ENCODE measurements around the gene RAB36. TPM values are rescaled to one million over a fixed set of nuclear protein-coding genes. Genes with fewer than 3 reads are reported as not detected.

The RAB36 gene
- total RNA-seq, 1 donor from 2014 or later, result 0.26 TPM

DNA sequence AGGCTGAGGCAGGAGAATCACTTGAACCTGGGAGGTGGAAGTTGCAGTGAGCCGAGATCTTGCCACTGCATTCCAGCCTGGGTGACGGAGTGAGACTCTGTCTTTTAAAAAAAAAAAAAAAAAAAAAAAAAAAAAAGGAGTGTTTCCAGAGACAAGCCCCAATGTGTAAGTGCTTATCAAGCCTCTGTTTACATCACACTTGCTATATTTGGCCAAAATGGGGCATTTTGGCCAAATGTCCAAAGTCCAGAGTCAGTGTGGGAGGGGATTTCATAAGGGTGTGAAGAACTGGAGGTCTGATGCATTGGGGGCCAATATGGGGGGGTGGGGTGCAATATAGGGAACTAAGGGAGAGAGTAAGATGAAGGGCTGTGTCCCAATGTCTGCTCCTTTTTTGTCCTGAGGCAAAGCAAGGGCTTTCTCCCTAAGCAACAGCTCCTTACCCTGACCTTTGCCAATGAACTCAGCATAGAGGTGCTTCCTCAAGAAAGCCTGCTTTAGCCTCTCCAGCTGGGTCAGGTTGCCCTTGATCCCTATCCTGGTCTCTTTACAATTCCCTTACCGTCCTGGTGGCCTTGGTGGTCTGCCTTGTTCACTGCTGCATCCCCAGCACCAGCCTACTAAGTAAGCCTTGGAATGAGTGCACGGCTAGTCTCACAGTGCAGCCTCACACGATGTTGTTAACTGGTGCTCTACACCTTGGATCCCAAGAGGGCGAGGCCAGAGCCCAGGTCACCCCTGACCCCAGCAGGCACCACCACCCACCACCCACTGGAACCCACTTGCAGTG is 21.0 kb downstream of the RAB36 start:
- Histone ChIP-seq H3K27me3 (ENCODE audit: control insufficient read depth, insufficient read depth, low read length) (no peaks in the 10 kb centered on the region), H3K4me3 (ENCODE audit: low read depth, low read length) (no peak overlapping the region), H3K36me3 (ENCODE audit: control insufficient read depth, insufficient read depth, low read length) (no peaks in the 10 kb centered on the region)
- FAIRE-seq, result no peak
- DNase-seq (ENCODE audit: low read depth), result no peak
- TF ChIP-seq, protein P1, sequence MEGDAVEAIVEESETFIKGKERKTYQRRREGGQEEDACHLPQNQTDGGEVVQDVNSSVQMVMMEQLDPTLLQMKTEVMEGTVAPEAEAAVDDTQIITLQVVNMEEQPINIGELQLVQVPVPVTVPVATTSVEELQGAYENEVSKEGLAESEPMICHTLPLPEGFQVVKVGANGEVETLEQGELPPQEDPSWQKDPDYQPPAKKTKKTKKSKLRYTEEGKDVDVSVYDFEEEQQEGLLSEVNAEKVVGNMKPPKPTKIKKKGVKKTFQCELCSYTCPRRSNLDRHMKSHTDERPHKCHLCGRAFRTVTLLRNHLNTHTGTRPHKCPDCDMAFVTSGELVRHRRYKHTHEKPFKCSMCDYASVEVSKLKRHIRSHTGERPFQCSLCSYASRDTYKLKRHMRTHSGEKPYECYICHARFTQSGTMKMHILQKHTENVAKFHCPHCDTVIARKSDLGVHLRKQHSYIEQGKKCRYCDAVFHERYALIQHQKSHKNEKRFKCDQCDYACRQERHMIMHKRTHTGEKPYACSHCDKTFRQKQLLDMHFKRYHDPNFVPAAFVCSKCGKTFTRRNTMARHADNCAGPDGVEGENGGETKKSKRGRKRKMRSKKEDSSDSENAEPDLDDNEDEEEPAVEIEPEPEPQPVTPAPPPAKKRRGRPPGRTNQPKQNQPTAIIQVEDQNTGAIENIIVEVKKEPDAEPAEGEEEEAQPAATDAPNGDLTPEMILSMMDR (IDR thresholded peaks at IDR 0.05; ENCODE audit: insufficient read depth, low read length, severe bottlenecking), result no peak

DNA sequence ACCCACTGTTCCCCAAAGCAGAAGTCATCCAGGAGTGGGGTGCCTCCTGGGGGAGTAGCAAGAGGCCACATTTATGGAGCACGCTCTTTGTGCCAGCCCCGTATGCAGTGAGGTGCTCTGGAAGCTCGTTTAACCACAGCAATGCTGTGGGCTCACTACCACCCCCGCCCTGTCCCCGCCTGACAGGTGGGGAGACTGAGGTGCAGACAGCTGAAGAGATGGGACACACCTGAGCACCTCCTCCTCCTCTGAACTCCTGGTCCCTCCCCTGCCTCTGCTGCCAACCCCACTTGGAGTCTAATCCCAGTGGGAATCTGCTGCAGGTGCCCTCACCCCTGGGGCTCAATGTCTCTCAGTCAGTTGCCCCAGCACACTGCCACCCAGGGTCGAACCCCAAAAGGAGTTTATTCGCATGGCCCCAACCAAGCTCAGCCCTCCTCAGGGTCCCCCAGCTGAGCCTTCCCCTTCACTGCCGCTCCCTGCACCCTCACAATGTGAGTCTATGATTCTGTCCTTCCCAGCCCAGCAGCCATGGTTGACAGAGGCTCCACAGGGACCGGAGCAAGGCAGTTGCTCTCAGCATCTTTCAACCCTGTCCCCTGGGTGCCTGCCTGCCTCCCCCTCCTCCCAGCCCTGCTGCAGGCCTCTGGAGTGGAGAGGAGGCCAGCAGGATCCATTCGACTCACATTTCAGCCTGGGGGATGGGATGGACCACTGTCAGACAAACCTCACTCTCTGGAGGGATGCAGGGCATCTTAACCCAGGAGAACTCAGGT is 21.8 kb downstream of the RAB36 start:
- H3K36me3 ChIP-seq (ENCODE audit: control insufficient read depth, insufficient read depth, low read length), result no peaks in the 10 kb centered on the region
- no peak for DNase-seq (ENCODE audit: low read depth)
- H3K4me3 ChIP-seq (ENCODE audit: low read depth, low read length), result no peak overlapping the region
- TF ChIP-seq, protein P1 (IDR thresholded peaks at IDR 0.05; ENCODE audit: insufficient read depth, low read length, severe bottlenecking), result no peak
- no peaks in the 10 kb centered on the region for H3K27me3 ChIP-seq (ENCODE audit: control insufficient read depth, insufficient read depth, low read length)
- no peak for FAIRE-seq

DNA sequence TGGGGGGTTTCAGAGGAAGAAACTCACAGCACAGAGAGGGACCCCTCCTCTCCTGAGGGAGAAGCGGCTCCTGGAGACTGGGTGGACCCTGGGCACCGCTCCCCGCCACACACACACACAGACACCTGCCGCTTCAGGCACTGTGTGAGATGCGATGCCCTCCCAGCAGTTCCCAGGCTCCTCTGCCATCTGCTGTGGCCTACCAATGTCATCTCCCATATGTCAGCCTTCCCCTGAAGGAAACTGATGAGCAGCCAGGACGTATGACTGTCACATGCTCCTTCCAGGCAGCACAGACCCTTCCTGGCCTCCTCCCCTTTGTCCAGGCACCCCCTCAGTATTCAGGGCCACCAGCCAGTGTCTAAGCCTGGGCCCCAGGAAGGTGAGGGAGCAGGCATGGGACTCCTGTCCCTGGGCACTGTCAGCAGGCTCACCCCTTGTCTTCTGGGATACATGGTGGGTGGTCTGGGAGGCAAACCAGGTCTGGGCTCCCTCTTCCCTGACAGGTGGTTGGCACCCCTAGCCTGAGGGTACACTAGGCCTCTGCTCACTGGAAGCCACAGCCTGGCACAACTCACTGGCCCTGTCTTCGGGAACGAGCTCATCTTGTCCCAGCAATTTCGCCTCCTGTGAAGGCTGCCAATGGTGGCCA is 23.2 kb downstream of the RAB36 start:
- DNase-seq (ENCODE audit: low read depth) (no peak), FAIRE-seq (no peak)
- TF ChIP-seq, protein P1 (IDR thresholded peaks at IDR 0.05; ENCODE audit: insufficient read depth, low read length, severe bottlenecking), result no peak
- Histone ChIP-seq H3K27me3 (ENCODE audit: control insufficient read depth, insufficient read depth, low read length) (no peaks in the 10 kb centered on the region), H3K36me3 (ENCODE audit: control insufficient read depth, insufficient read depth, low read length) (no peaks in the 10 kb centered on the region), H3K4me3 (ENCODE audit: low read depth, low read length) (no peak overlapping the region)

DNA sequence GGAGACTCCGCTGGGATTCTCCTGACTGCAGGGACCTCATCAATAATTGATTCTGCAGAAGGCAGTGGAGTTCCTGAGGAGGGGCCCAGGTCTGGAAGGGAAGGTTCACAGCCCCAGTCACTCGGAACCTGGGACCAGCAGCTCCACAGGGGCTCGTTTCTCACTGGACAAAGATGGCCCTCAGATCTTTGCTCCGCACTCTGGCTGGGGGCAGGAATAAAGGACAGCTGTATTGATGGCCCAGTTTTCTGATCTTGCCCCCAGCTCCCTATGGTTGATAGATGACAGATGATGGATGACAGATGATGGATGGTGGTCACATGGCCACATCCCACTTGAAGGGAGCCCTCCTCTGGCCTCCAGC is 23.7 kb downstream of the RAB36 start:
- H3K36me3 ChIP-seq (ENCODE audit: control insufficient read depth, insufficient read depth, low read length), result no peaks in the 10 kb centered on the region
- no peak for FAIRE-seq
- no peaks in the 10 kb centered on the region for H3K27me3 ChIP-seq (ENCODE audit: control insufficient read depth, insufficient read depth, low read length)
- no peak for DNase-seq (ENCODE audit: low read depth)
- TF ChIP-seq, protein P1 (IDR thresholded peaks at IDR 0.05; ENCODE audit: insufficient read depth, low read length, severe bottlenecking), result no peak
- H3K4me3 ChIP-seq (ENCODE audit: low read depth, low read length), result no peak overlapping the region

DNA sequence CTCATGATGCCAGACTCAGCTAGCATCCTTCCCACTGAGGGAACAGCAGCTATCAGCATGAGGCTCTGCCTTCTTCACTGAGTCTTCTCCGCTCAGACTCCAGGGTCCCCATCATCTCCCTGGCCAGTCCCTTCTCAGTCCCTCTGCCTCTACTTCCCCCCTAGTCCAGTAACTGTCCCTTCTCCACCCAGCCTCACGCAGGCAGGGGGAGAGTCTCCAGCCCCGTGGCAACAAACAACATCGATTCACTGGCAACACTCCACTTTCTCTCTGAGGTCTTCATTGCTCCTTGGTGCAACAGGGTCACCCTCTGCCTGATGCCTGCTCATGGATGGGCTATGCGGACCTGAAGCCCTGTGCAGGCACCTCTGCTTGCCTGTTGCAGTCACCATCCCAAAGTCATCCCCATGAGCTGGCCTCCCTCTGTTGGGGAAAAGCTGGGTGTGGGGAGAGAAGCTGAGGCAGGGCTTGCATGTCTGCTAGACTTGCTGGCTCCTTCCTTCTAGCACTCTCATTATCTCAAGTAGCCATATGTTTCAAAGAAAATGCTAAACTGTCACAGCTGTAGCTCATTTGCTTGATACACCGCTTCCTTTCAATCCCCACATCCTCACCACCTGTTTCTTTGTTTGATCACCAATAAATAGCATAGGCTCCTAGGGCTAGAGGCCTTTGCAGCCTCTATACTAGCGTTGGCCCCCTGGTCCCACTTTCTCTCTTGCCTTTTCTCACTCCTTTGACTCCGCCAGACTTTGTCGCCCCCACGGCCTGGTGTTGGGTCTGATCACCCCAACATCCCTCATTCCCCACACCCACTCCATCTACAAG is 30.8 kb downstream of the RAB36 start:
- TF ChIP-seq, protein P1 (IDR thresholded peaks at IDR 0.05; ENCODE audit: insufficient read depth, low read length, severe bottlenecking), result no peak
- FAIRE-seq (no peak), DNase-seq (ENCODE audit: low read depth) (no peak)
- Histone ChIP-seq H3K27me3 (ENCODE audit: control insufficient read depth, insufficient read depth, low read length) (no peaks in the 10 kb centered on the region), H3K4me3 (ENCODE audit: low read depth, low read length) (no peak overlapping the region), H3K36me3 (ENCODE audit: control insufficient read depth, insufficient read depth, low read length) (no peaks in the 10 kb centered on the region)
